ENCODE data around the gene NACC1. TPM values are rescaled to one million over a fixed set of nuclear protein-coding genes. Genes with fewer than 3 reads are reported as not detected.
"Not testable (repeated sequence)": the region's sequence is repeated elsewhere in the genome, so short reads cannot be mapped to it uniquely, and the experiment has no call there.

NACC1 gene
- polyA plus RNA-seq, 3 donors = 7.9 to 21.0 (median 16.1) TPM

DNA sequence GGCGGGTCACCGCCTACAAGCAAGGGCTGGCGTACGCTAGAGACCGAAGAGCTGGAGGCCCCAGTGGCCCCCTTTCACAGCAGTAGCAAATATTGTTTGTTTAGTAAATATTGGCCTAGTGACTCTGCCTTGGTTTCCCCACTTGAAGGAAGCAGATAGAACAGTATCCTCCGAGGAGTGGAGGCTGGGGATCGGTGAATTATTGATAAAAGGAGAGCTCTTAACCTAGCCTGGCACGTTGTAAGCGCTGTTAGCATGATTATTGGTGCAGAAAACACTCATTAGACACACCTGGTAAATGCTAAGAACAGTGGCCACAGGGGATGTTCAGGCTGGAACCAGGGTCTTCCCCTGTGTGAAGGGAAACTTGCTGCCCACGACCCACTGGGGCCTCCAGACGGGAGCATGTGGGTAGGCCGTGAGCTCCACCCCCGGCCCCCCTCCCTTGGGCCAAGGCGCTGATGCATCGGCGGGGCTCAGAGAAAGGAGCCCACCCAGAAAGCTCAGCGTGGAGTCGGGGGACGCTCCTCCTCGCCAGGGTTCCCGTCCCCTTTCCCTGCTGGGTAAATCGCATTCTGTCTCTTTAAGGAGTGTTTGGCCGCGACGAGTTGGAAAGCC is 34.4 kb downstream of the NACC1 start:
- 0 to 1% (median 0%) methylated on average over 21 to 25 of the region's 25 CpGs for WGBS, 3 donors
- peak overlapping the region; percentile 30 for H3K27ac ChIP-seq (ENCODE audit: low read depth, low read length)

DNA sequence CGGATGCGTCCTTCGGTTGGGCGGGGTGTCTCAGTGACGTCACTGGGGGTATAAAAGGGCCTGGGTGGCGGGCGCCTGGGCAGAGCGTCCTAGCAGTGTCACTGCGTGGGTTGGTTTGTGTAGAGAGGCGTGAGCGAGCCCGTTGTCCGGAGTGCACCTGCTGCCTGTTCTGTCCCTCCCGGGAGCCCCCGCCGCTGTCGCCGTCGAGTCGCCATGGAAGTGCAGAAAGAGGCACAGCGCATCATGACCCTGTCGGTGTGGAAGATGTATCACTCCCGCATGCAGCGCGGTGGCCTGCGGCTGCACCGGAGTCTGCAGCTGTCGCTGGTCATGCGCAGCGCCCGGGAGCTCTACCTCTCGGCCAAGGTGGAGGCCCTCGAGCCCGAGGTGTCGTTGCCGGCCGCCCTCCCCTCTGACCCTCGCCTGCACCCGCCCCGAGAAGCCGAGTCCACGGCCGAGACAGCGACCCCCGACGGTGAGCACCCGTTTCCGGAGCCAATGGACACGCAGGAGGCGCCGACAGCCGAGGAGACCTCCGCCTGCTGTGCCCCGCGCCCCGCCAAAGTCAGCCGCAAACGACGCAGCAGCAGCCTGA is 35.0 kb downstream of the NACC1 start:
- 0 to 1% (median 0%) methylated on average over 50 to 59 of the region's 59 CpGs for WGBS, 3 donors
- H3K27ac ChIP-seq (ENCODE audit: low read depth, low read length) = peak overlapping the region; percentile 82

DNA sequence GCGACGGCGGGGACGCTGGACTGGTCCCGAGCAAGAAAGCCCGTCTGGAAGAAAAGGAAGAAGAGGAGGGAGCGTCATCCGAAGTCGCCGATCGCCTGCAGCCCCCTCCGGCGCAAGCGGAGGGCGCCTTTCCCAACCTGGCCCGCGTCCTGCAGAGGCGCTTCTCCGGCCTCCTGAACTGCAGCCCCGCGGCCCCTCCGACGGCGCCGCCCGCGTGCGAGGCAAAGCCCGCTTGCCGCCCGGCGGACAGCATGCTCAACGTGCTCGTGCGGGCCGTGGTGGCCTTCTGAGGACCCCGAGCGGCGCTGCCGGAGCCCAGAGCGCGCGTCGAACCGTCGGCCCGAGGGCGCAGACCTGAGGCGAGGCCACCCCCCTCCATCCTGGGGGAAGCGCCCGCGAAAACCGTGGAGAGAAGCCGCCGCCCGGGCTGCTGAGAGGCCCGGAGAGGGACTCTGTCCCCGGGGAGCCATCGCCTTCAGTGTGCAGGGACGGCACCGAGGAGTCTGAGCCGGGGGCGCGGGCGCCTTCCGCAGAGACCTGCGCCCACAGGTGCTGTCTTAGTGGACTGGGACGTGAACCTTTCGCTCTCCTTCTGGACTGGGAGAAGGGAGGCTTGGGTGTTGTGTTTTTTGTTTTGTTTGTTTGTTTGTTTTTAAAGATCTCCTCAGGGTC is 35.6 kb downstream of the NACC1 start:
- WGBS, 3 donors = 0 to 1% (median 1%) methylated on average over 51 to 69 of the region's 69 CpGs
- H3K27ac ChIP-seq (ENCODE audit: low read depth, low read length) = peak overlapping the region; percentile 82

GRCh38 chr19:13154241-13154778 is 36.2 kb downstream of the NACC1 start:
- peak overlapping the region; percentile 82 for H3K27ac ChIP-seq (ENCODE audit: low read depth, low read length)
- 1% methylated on average over 21 of the region's 21 CpGs for WGBS, 3 donors

GRCh38 chr19:13154911-13155471 is 36.9 kb downstream of the NACC1 start:
- 1 to 3% (median 2%) methylated on average over 24 of the region's 24 CpGs for WGBS, 3 donors
- H3K27ac ChIP-seq (ENCODE audit: low read depth, low read length) = peak overlapping the region; percentile 29

DNA sequence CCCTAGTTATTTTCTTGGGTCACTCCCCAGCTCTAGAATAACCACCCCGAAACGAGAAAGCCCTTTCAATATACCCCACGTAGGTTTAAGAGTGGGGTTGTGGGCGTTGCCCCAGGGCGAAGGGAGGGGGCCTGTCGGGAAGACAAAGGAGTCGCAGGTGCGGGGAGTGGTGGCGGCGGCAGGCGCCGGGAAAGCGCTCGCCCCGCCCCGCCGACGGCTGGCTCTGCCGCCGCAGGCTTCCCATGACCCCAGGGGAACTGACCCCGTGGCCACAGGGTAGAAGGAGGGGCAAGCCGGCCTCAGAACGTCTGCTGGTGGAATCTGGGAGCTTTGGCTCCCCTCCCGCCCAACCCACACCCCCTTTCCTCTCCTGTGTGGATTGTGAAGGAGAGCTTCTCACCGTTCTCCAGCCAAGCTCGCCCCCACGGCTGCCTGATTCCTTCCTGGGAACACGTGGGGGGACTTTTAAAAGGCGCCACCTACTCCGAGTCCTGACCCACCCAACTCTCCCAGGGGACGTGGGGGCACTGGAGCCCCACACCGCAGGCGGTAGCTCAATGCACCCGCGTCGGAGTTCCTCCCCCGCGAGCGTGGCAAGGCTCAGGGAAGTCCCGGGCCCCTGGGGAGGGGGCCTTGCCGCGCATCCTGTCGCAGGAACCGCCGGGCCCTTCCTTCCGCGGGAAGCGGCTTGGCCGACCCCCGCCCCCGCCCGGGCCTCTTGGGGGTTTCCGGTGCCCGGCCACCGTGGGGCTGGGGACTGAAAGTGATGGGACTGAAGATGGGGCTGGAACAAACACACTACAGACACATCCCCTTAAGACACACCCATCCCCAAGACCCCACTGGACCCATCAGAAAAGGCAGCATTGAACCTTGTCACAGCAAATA is 37.7 kb downstream of the NACC1 start:
- H3K27ac ChIP-seq (ENCODE audit: low read depth, low read length) = peak overlapping the region; percentile 36
- WGBS, 3 donors = 2 to 5% (median 3%) methylated on average over 51 to 55 of the region's 55 CpGs

GRCh38 chr19:13159713-13160112 is 41.6 kb downstream of the NACC1 start:
- 95 to 96% (median 96%) methylated on average over 3 of the region's 3 CpGs for WGBS, 3 donors
- no peak overlapping the region for H3K27ac ChIP-seq (ENCODE audit: low read depth, low read length)

DNA sequence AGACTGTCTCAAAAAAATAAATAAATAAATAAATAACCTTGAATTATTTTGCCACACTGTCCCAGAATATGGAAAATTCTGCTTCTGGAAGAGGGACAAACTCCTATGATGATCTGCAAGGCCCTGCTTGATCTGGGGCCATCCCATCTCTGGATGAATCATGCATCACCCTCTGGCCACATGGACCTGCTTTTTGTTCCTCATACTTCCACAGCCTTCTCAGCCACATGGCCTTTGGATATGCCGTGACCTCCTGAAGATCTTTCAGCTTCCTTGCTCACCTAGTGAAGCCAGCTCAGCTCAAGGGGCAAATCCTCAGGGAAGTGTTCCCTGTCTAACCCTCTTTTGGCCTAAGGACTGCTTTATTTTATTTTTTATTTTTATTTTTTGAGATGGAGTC is 42.5 kb downstream of the NACC1 start:
- 70 to 93% (median 79%) methylated on average over 1 of the region's 1 CpG for WGBS, 3 donors
- H3K27ac ChIP-seq (ENCODE audit: low read depth, low read length) = no peak overlapping the region

GRCh38 chr19:13162724-13163608 is 44.9 kb downstream of the NACC1 start:
- peak overlapping the region; percentile 98 for H3K27ac ChIP-seq (ENCODE audit: low read depth, low read length)
- WGBS, 3 donors = 1% methylated on average over 58 of the region's 58 CpGs

DNA sequence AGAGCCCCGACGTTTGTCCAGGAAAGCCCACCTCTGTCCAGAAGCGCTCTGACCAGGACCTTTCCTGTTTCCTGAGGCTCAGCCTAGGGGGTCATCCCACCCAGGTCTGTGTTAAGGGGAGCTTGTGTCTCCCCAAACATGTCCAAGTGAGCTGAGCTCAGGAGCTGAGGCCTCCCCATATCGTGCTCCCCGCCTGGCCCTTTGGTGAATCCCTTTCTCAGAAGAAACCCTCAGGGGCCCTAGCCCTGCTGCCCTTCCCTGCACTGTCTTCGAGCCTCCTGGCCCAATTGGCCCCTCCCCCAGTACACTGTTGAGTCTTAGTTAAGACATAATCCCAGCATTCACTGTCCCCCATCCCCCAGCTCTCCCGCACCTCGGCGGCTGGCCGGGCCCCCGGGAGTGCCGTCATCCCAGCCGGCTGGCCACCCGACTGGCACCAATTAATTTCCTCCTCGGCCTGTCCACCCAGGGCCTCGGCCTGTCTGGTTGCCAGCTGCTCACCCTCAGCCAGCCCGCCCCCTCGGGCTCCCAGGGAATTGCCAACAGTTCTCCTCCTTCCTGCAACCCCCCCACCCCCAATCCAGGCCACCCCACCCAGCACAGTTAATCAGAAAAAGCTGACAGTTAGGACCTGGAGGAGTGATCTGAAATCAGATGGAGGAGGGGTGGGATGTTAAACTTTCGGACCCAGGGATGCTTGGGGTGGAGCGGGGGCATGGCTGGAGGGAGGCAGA is 45.7 kb downstream of the NACC1 start:
- peak overlapping the region; percentile 98 for H3K27ac ChIP-seq (ENCODE audit: low read depth, low read length)
- 3 to 7% (median 4%) methylated on average over 20 of the region's 20 CpGs for WGBS, 3 donors

- H3K27ac ChIP-seq (ENCODE audit: low read depth, low read length) = peak overlapping the region; percentile 98
- WGBS, 3 donors = 11 to 24% (median 13%) methylated on average over 19 of the region's 19 CpGs
Measured at GRCh38 chr19:13164343-13165161, 46.5 kb downstream of the NACC1 start.

DNA sequence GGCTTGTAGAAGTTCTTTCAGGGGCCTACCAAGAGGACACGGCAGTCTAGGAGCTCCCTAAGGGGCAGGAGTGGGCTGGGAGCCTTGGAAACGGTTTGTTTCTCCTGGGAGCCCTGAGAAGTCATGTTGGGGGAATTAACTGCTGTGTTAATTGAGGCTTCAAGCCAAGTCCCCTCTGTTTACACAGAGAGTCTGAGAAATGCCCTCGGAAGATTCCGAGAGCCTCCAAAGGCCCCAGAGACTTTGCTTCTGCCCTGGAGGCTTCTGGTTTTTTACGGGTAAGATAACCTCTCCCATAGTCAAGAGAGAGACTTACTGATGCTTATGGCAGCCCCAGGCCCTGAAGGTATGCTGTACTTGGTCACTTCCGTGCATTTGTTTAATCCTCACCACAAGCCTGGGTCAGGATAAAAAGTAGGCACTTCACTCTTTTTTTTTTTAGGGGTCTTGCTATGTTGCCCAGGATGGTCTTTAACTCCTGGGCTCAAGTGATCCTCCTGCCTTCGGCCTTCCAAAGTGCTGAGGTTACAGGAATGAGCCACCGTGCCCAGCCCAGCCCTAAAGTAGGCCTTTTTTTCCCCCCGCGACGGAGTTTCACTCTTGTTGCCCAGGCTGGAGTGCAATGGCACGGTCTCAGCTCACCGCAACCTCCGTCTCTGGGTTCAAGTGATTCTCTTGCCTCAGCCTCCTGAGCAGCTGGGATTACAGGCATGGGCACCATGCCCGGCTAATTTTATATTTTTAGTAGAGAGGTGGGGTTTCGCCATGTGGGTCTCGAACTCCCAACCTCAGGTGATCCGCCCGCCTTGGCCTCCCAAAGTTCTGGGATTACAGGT is 47.3 kb downstream of the NACC1 start:
- H3K27ac ChIP-seq (ENCODE audit: low read depth, low read length) = peak overlapping the region; percentile 19
- WGBS, 3 donors = 76 to 77% (median 77%) methylated on average over 16 to 19 of the region's 19 CpGs

- 84 to 91% (median 89%) methylated on average over 3 of the region's 3 CpGs for WGBS, 3 donors
- H3K27ac ChIP-seq (ENCODE audit: low read depth, low read length) = not testable (repeated sequence)
Measured at GRCh38 chr19:13166151-13166550, 48.1 kb downstream of the NACC1 start.

DNA sequence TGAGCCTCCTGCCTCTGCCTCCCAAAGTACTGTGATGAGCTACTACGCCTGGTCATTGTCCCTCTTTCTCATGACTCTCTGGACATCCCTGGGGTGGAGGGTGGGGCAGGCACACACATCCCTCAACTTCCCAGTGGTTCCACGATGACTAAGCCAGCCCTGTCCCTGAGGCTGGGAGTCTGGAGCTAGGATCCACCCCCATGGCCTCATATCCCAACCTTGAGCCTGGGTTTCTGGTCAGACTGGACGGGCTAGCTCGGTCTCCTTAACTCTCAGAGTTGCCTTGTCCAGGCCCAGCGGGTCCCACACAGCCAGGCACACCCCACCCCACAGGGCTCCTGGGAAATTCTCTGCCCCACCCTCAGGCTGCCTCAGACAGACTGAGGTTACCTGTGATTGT is 51.7 kb downstream of the NACC1 start:
- no peak overlapping the region for H3K27ac ChIP-seq (ENCODE audit: low read depth, low read length)
- 61 to 78% (median 70%) methylated on average over 5 of the region's 5 CpGs for WGBS, 3 donors

GRCh38 chr19:13171146-13171545 is 53.1 kb downstream of the NACC1 start:
- WGBS, 3 donors = 94 to 96% (median 96%) methylated on average over 7 of the region's 7 CpGs
- H3K27ac ChIP-seq (ENCODE audit: low read depth, low read length) = no peak overlapping the region

Measured in adipose tissue (tissue), 3 donors.